Skeletal muscle cell (primary cell): ENCODE results near the gene ELP4.

ENCODE experiments used
- DNase-seq: peaks from one replicate; pipeline ENCODE4 v3.0.0-alpha.2; 2010; ENCODE audit warnings: low read depth
- H3K4me3 ChIP-seq: 2 replicates; pipeline ENCODE4 v1.5.1; 2011; ENCODE audit warnings: low read depth, mild to moderate bottlenecking, control low read depth, low read length, moderate library complexity

ELP4 gene

DNA sequence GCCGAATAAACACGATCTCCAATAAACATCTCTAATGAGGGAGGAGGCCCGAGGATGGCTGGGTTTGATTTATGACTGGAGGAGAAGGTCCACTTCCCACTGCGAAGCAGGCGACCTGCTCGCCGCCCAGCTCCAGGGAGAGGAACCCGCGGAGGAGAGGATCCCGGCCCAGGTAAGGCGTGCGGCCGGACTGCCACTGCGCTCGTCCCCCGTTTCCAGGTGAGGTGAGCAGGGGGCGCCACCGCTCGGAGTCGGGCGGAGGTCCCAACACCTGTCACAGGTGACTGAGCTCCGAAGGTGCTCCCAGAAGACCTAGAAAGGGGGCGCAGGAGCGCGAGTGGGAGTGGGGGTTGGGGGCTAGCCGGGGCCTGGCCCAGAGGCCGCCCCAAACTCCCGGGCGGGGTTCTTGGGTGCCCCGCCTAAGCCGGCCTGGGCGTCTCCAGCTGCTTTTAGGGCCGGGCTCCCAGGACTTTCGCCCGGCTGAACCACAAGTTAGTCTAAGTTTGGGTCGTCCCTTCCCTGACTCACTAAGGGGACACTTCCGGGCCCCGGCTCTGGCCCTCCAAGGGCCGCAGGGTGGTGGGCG is 307.0 kb downstream of the ELP4 start:
- no peak overlapping the region for H3K4me3 ChIP-seq
- no peak for DNase-seq

DNA sequence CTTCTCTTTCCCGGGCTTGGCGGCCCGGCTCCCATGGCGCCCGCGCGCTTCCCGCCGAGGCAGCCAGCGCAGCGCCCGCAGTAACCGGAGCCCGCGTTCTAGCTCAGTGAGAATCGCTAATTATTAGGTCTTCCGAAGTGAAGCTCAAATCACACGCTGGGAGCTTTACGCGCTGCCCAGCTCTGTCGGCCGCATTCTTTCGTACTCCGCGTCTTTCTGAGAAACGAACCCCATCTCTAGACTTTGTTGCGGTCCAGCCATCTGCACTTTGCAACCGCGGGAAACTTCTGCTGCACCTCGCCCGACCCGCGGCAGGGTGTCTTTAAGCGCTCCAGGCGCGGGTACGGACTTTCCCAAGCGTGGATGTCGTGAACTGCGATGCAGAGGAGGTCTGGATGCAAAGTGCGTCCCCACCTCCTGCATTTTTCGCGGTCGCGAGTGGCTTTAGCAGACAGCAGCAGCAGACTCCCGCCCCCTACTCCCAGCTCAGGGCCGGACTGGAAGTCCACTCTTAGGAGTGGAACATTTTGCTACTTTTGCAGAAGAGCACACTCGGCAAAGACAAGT is 307.6 kb downstream of the ELP4 start:
- no peak overlapping the region for H3K4me3 ChIP-seq
- no peak for DNase-seq

DNA sequence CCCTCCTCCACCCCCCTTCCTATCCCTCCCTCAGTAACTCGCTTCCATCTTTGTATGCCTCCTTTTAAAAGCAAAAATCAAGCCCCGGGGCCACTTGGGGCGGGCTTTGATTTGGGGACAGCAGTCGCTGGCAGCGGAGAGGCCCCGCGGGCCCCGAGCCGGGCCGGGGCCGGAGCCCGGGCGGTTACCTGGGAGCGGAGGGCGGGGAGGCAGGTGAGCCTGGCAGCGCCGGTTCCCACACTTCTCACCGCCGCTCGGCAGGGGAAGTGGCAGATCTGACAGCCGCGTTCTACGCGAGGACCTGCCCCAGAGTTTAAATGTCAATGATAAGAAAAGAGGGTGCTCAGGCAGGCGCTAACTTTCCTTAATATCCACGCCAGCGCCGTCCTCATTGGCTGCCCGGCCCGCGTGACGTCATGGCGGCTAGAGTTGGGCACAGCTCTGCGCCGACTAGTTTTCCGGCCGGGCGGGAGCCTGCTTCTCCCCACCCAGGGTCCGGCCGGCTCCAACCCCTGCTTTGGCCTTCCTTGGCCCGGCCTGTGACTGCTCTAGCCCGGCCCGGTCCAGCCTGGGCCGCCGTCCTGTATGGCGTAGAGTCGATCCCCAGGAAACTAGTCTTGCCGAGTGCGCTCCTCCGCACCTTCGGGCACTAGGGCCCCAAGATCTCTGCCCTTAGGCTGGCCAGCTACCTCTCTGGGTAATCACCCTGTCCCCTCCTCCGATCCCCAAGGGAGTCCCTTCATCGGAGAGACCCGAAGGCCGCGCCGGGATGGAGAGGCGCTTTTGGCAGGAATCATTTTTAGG is 308.3 kb downstream of the ELP4 start:
- DNase-seq = no peak
- no peak overlapping the region for H3K4me3 ChIP-seq

DNA sequence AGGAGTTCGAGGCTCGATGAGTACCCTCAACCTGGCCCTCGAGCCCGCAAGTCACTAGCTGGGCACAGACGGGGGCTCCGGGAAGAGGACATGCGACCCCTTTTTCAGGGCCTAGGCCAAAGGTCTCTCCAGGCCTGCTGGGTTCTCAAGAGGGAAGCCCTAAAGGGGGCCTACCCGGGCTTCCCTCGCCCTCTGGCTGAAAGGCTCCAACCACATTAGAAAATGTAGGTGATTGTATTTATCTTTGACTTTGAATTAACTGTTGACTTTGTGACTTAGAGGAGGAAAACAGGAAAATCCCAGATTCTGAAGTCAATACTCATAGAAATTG is 308.8 kb downstream of the ELP4 start:
- H3K4me3 ChIP-seq = no peak overlapping the region
- DNase-seq = no peak

DNA sequence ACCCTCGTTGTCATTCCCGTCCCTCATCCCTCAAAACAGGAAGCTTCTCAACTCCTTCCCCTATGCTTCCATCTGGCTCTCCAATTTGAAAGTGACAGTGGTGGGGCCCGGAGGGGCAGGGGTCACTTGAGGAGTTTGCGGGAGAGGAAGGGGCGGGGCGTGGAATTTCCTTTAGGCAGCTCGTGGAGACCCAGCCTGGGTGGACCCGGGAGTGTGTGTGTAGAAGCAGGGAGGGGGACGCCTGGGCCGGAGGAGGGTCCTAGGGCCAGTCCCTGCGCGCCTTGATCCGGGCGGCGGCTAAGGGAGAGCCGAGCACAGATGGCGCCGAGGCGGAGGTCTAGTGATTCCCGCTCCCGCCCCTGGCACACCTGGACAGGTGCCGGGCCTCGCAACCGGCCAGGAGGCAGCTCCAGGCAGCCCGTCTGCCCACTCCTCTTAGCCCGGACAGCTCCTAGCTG is 309.3 kb downstream of the ELP4 start:
- H3K4me3 ChIP-seq = no peak overlapping the region
- DNase-seq = no peak

DNA sequence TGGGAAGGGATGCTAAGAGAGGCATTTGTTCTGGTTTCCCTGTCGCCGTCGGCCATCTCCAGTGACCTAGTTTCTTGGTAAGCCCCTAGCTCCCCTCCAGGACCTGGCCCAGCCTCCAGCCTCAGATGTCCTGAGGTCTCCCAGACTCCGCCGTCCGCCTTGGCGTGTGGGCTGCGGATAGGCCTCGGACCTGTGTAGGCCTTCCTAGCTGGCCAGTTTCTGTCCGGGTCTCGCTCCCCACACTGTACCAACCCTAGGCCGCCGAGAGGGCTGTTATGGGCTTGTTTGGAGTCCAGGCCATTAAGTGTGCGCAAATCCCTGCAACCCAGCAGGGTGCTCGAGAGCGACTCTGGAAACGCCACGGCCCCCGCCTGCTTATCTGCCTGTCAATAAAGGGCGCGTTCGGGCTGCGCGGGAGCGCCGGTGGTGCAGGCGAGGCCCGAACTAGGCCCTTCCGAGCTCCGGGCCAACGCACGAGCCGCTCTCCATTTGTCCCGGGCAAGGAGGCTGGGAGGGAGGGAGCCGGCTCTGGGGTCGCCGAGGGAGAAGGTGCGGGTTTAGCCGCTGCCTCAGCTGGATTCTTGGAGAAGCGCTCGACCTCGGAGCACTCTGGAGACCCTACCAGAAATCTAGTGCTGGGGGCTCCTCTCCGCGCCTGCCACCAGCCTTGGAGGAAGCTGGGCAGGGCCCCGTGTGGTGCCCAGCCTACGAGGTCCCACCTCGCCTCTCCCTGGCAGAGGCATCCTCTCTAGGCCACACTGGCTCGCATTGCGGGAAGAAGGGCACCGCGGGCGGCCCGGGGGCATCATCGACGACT is 310.3 kb downstream of the ELP4 start:
- H3K4me3 ChIP-seq = no peak overlapping the region
- no peak for DNase-seq

DNA sequence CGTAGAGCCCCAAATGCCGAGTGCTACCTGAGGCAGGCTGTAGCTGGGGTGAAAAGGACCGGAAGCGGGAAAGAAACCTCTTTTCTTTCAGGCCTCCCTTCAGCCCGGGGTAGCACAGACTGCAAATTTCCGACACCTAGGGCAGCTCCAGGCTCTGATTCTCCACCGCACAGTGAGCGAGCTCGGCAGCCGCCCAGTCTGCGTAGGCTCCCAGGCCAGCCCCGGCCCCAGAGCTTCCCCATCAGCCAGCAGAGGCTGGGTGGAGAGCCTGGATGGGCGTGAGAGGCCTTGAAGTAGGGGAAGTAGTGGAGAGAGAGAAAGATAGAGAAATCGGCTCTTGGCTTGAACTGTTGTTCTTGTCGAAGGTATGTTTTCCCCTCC is 310.9 kb downstream of the ELP4 start:
- DNase-seq = no peak
- no peak overlapping the region for H3K4me3 ChIP-seq

DNA sequence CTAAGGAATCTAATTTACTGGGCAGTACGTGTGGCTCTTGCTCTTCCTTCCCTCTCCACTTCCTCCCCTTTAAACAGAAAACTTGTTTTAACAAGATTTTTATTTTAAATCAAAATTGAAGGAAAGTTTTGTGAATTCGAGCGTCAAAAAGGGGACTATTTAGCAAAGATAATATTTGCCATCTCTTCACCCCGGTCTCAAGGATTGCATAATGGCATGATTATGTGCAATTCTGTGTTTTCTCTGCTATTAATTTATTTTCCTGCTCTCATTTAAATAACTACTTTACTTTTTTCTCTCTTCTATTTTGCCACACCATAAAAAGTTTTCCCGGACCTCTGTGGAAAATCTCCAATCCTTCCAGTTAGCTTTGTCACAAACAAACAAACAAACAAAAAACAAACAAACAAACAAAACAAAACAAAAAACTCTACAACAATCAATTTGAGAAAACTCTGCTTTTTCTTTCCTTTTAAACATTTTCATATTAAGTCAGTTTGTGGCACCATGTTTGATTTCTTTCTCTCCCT is 311.7 kb downstream of the ELP4 start:
- DNase-seq = no peak

DNA sequence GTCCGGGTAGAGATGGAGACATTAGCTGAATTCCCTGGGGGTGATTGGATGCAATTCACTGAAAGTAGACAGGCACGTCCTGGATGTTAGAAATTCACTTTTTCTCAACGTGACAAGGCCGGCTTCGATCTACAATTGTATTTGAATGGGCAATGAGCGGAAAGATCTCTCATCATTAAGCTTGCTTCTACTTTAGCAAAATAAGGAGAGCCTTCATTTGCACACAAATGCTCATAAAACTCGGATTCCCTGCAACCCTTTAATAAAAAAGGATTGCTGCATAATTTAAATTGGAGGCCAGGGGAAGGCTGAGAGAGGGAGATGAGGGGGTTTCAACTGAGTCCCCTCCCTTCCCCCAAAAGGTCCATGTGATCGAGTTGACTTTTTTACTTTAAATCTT is 312.2 kb downstream of the ELP4 start:
- no peak overlapping the region for H3K4me3 ChIP-seq
- DNase-seq = no peak

More for the DNA sequence above, 311.7 kb downstream of the ELP4 start:
- H3K4me3 ChIP-seq = no peak overlapping the region

DNA sequence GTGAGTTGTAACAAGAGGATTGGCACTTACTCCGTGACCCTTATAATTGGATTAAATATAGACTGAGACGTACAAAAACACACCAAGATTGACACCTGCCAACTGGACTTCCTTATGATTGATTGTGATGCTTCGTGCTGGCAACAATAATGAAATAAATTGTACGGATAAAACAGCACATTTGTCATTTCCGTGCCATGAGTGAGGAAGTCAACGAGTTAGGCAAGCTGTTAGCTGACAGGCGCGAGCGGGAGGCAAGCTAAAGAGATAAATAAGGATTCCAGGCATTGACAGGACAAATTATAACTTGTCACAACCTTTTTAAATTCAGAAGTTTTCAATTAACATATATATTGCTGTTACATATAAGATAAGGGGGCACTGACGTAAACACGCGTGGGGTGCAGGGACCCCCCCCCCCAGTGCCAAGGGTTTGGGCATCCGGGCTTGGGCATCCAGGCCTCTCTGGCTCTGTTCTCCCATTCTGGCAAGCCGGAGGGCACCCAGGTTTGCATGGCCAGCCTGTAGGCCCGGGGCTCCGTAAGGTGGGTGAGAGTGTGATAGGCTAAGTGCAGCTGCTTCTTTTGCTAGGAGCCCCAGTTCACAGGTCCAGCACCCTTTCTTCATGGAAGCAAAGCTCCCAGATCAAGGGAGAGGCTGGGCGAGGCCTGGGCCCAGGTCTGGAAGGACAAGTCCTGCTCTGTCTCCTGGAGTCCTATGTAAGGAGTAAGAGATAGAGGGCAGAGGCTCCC is 312.8 kb downstream of the ELP4 start:
- no peak for DNase-seq

DNA sequence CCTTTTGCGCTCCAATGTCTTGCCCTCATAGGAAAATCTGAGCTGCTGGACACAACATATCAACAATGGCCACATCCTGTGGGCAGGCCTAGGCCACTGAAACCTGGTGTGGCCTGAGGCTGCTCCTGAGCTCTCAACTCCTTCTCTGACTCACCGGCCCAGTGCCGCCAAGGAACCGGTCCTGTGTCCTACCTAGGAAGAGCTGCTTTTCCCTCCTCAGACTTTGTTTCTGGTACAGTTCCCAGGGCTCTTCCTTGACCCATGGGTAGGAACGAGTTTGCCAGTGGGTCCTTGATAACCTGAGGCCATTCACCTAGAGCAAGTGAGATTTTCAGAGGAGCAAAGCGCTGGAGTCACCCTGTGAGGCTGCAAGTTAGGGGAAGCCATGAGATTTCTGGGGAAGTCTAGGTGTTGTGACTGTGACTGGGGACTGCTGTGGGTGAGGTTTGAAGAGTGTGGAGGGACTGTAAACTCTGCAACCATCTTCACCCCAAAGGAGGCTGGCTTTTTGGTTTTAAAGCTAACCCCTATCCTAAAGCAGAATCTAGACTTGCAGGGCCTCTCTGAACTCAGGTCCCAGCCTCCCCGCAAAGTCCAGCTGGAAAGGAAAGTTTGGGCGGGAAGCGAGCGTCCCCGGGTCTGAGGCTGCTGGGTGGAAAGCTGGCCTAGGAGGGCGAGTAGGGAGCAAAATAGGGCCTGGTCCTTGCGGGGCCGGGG is 313.5 kb downstream of the ELP4 start:
- H3K4me3 ChIP-seq = no peak overlapping the region
- DNase-seq = no peak

More for the DNA sequence above, 312.8 kb downstream of the ELP4 start:
- no peak overlapping the region for H3K4me3 ChIP-seq

DNA sequence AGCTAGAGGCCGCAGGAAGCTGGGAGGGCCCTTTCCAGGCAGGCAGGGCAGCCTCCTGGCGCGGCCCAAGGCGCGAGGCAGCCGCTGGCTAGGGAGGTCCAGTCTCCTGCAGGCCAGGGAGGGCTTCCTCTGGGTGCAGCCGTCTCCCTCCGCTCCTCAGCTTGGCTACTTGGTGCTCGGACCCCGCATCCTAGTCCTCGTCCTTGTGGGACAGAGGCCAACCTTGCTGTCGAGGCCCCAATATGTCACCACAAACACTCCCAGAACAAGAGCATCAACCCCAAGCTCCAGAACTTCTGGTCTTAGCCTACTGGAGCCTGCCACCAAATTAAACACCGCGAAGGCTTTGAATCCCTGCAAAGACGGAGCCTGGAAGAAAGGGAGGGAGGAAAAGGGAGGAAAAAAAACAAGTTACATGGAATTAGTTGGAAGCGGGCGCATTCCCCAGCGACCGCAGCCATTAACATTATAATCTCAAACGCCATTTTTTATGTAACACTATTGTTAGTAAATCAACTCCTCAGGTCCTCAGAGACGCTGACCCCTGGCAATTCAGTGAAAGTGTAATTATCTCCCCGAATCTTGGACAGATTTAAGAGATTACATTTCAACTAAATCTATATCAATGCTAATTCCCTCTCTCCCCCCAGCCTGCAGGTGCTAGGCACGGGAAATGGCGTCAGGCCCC is 314.2 kb downstream of the ELP4 start:
- no peak overlapping the region for H3K4me3 ChIP-seq
- DNase-seq = no peak

DNA sequence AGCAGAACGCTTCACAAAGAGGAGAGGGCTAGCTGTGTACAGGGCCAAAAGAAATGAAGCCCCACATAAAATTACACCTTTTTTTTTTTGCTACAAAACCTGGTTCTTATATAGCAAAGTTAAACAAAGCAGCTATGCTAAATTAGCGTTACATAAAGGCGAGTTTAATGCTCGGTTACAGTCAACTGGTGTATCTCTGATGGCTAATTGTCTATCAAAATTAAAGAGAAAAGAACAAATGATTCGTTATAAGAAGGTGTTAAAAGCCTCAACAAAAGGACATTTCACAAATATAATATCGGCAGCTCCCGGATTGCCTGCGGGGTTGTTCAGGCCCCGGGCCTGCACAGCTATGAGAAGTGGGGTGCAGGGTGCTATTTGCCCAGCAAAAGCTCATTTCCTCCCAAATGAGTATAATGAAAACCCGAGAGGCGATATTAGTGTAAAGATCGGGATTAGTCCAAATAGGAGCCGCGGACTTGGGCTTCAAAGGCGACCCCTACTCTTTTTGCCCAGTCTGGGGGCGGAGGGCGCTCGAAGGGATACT is 314.8 kb downstream of the ELP4 start:
- DNase-seq = no peak
- no peak overlapping the region for H3K4me3 ChIP-seq

DNA sequence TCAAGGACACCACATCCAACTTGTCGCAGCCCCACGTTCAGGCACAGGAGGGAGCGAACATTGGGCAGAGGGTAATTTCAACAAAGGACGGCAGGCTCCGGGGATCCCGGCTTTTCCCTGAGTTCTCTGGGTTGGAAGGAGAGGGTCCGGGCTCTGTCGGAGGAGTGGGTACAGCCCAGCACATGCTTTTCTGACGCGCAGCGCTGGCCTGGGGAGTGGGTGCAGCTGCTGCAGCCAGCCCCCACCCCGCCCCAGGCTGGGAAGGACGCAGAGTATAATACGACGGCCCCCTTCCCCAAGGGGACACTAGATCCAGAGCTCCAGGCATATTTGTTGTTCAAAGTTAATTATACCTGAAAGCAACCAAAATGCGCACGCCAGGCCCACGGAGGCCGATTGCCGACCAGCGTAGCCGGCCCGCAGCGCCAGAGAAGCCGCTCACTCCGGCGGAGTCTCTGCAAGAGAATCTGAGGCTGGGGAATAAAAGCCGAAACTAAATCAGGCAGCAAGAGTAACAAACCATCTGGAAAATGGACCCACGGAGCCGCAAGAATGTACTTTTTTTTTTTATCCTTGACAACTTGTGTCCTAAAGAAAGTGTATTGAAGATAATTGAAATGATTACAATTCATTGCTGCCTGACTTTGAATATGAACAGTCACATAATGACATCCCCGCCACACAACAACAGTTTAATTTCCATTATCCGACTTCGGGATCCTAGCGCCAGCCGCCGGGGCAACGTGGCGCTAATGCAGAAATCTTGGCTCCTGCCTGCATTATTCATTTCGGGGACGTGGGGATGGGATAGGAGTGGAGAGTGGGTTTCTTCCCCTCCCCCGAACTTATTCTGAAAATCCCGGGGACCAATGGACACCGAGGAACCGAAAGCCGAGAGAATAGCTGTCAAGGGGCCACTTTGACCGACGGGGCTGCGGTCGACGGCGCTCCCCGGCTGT is 315.6 kb downstream of the ELP4 start:
- H3K4me3 ChIP-seq = no peak overlapping the region
- DNase-seq = no peak

DNA sequence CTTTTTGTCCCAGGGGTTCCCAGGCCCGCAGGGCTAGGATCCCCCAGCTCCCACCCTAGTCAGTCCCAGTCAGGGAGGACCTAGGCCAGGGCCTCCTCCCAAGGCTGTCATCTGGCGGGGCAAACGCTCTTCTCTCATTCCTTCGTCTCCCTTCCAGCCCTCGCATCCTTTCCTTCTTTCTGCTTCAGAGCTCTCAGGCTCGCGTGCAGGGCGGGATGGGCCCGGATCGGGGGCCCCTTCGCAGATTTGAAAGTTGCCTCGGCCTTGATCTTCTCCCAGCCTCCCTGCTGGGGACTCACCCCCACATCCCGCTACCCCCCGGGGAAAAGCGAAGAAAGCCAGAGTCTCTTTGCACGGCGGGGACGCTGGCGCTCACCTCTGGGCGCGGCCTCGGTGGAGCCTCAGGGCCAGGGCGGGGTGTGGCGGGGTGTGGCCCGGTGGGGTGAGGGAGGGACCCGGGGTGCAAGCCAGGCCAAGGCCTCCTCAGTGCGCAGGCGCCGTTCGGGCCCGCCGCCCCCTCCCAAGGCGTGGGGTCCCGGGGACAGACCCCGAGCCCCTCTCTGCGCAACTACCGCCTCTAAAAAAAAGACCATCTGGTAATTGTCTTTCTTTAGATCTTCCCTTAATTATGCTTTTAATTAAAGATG is 316.4 kb downstream of the ELP4 start:
- no peak overlapping the region for H3K4me3 ChIP-seq
- DNase-seq = no peak
